GM12891 (cell line): Measurements from ENCODE around the gene C1orf116.

Experiments used
- PAX5 ChIP-seq: IDR thresholded peaks from 2 replicates; pipeline ENCODE4 v1.6.1; 2011; ENCODE audit warnings: low read length, moderate library complexity, mild to moderate bottlenecking; ENCODE audit not compliant: insufficient read depth, severe bottlenecking
- POLR2A ChIP-seq: IDR thresholded peaks from 2 replicates; pipeline ENCODE4 v1.6.1; 2011; ENCODE audit warnings: low read depth, low read length, control low read depth
- POLR2AphosphoS5 ChIP-seq: IDR thresholded peaks from 2 replicates; pipeline ENCODE4 v1.6.1; 2011; ENCODE audit warnings: low read depth, low read length, control low read depth
- POU2F2 ChIP-seq: IDR thresholded peaks from 2 replicates; pipeline ENCODE4 v1.6.1; 2011; ENCODE audit warnings: low read depth, mild to moderate bottlenecking, control low read depth, low read length, moderate library complexity
- SPI1 ChIP-seq: IDR thresholded peaks from 2 replicates; pipeline ENCODE4 v1.6.1; 2011; ENCODE audit warnings: low read depth, low read length, control low read depth
- TAF1 ChIP-seq: IDR thresholded peaks from 2 replicates; pipeline ENCODE4 v1.6.1; 2011; ENCODE audit warnings: low read depth, low read length, control low read depth

DNA sequence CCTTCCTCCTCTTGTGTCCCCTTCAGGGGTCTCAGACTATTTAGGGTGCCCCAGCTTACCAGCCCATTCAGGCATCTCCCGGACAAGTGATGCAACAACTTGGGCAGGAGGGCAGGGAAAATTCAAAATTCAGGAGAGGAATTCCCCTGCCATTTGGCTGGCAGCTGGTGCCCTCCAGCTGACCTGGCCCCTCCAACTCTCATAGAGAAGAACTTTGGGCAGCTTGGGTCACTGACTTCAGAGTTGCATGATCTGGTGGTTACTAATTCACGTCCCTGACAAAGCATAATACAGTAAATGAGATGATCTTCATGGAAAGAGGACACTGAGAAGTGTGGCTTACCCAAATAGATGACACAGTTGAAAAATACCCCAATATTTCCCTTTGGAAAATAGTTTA is 62.1 kb downstream of the C1orf116 start, which contains the start of gene FCAMR:
- no peak for TF ChIP-seq POLR2A
- no peak for TF ChIP-seq POLR2AphosphoS5
- no peak for TF ChIP-seq TAF1
- TF ChIP-seq PAX5 = no peak
- no peak for TF ChIP-seq SPI1
- TF ChIP-seq POU2F2 = no peak
